GM03348 (cell line): ENCODE results near the gene BBLN.
"Not testable (repeated sequence)": the region's sequence is repeated elsewhere in the genome, so short reads cannot be mapped to it uniquely, and the experiment has no call there.

ENCODE experiments used
- DNase-seq: peaks from one replicate; pipeline ENCODE4 v3.0.0; 2012; ENCODE audit warnings: low spot score

Gene BBLN

DNA sequence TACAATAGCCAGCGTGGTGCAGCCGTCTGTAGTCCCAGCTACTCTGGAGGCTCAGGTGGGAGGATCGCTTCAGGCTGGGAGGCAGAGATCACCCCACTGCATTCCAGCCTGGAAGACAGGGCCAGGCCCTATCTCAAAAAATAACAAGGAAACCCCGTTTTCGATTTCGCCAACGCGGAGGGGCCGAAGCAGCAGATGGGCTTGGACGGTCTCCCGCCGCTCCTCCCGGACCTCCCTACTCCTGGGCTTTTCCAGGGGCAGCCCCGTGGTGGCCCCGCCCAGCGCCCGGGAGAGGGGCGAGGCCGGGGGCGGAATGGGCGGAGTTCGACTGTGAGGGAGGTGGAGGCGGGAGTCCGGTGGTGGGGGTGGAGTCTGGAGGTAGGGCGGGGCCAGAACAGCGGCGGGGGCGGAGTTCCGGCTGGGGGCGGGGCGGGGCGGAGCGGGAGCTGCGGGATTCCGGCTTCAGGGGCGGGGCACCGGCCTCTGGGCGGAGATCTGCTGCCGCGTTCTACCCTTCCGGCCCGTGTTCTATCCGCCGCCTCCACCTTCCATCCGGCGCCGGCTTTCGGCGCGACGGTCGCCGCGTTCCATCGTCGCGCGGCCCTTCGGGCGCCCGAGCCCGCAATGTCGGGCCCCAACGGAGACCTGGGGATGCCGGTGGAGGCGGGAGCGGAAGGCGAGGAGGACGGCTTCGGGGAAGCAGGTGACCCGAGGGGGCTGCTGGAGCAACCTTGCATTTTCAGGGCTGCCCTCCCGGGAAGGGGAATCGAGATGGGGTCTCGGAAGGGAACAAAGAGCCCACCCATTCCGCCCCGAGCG lies at the start of gene BBLN:
Gene BBLN, plus strand, starts transcription at position 482 of the 819 bp plus-strand sequence. Its CDS starts 143 bp downstream, at position 625.
- peak; percentile 100 for DNase-seq

- not testable (repeated sequence) for DNase-seq
Measured at GRCh38 chr9:128111726-128112125, 48.3 kb upstream of the BBLN start.

GRCh38 chr9:128113526-128114325 lies 46.3 kb upstream of the BBLN start:
- DNase-seq = no peak

DNA sequence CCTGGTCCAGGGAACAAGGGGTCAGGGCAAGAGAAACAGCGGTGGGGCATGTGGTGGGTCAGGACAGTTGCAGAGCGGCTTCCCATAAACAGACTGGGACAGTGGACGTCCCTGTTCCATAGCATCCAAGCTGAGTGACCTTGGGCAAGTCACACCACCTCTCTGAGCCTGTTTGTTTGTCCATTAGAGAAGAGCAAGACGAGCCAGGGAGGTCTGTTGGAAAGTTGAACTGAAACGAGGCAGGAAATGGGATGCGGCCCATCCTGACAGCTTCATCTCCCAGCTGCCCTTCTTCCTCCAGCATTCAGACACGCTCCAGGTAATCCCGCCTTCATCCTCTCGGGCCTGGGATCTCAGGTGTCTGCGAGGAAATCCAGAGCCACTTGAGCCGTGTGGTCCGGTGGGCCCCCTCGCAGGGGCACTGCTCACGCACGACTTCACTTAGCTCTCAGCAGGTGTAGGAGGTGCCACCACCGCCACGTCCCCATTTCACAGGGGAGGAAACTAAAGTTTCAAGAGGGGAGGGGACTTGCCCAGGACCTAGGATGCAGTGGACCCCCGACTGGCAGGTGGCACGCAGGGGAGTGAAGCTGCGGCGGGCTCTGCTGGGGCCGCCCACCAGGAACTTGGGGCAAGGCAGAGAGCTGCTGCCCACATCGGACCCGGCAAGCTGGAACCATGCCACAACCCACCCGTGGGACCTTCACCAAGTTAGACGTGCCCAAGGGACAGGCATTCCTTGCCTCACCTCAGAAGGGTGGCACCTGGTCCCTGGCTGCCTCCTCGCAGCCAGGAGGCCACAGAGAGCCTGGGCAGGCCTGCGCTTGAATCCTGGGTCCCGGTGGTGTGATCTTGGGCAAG lies 45.5 kb upstream of the BBLN start:
- DNase-seq = no peak

GRCh38 chr9:128115187-128116103 lies 44.6 kb upstream of the BBLN start:
- DNase-seq = no peak

GRCh38 chr9:128116104-128117083 lies 43.7 kb upstream of the BBLN start:
- no peak for DNase-seq

- peak; percentile 93 for DNase-seq
Measured at GRCh38 chr9:128117613-128118471, 42.2 kb upstream of the BBLN start.

DNA sequence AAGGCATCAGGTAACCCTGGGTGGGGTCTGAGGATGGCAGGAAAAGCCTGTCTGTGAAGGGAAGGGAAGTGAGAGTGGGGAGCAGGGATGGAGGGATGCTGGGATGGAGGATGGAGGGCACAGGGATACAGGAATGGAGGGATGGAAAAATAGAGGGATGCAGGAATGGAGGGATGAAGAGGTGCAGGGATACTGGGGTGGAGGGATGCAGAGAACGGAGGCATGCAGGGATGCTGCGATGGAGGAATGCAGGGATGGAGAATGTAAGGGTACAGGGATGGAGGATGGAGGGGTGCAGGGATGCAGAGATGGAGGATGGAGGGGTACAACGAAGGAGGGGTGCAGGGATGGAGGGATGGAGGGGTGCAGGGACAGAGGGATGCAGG lies 41.6 kb upstream of the BBLN start:
- DNase-seq = no peak

- DNase-seq = no peak
Measured at GRCh38 chr9:128118971-128119665, 40.9 kb upstream of the BBLN start.

- DNase-seq = no peak
Measured at GRCh38 chr9:128120061-128120740, 39.9 kb upstream of the BBLN start.

- no peak for DNase-seq
Measured at GRCh38 chr9:128120741-128121465, 39.2 kb upstream of the BBLN start.

DNA sequence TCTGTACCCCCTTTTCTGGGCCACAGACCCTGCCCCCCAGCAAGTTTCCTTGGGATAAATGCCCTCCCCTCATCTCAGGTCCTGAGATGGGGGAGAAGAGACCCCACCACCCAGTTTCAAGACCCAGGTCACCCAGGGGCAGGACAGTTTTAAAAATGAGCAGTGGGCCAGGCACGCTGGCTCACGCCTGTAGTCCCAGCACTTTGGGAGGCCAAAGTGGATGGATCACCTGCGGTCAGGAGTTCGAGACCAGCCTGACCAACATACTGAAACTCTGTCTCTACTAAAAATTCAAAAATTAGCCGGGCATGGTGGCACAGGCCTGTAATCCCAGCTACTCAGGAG lies 38.6 kb upstream of the BBLN start:
- no peak for DNase-seq

GRCh38 chr9:128121924-128122808 lies 37.9 kb upstream of the BBLN start:
- DNase-seq = no peak

- DNase-seq = no peak
Measured at GRCh38 chr9:128122809-128123175, 37.3 kb upstream of the BBLN start.

- no peak for DNase-seq
Measured at GRCh38 chr9:128123451-128124080, 36.5 kb upstream of the BBLN start.

GRCh38 chr9:128124451-128124850 lies 35.6 kb upstream of the BBLN start:
- no peak for DNase-seq
